22Rv1 (cell line): ENCODE results near the gene ASAP2.

Source experiments
- ZFX ChIP-seq: fragments of 450-650 bp; IDR thresholded peaks from 2 replicates; pipeline ENCODE4 v1.6.1; 2017; ENCODE audit warnings: antibody characterized with exemption, borderline replicate concordance
- TF ChIP-seq, protein P1 (sequence below): fragments of 450-650 bp; IDR thresholded peaks from 2 replicates; pipeline ENCODE4 v1.5.1; 2017; ENCODE audit warnings: mild to moderate bottlenecking

DNA sequence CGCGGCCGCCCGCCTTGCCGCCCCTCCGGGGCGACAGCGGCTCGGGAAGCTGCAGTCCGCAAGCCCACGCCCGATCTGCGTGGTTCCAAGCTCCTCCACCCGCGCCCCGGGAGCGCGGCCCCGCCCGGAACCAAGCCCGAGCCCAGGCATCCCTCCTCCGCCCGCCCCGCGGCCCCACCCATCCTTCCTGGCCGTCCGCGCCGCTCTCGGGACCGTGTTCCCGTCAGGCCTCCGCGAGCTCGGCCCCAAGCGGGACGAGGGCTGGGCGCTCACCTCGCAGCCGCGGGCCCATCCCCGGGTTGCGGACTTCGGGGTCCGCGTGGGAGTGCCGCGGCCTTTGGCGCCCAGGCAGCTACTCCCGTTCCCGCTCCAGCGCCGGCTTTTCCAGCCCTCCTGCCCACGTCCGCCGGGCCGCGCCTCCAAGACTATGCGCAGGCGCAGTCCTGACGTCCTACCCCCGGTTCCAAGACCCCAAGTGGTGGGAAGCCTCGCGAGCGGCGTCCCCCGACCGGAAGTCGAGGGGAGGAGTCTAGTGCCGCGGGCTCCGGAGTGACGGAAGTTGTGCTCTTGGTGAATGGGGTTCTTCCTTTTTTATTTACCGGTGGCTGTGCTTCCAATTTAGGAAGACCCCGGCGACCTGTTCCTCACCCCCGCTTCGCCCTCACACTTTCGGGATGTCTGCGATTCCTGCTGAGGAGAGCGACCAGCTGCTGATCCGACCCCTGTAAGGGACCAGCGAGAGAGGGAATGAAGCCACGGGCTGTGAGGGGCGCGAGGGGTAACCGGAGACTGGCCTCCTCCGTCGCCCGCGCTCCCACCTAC lies 216.7 kb downstream of the ASAP2 start, which contains the start of the genes CPSF3 and ITGB1BP1:
- TF ChIP-seq, protein P1, sequence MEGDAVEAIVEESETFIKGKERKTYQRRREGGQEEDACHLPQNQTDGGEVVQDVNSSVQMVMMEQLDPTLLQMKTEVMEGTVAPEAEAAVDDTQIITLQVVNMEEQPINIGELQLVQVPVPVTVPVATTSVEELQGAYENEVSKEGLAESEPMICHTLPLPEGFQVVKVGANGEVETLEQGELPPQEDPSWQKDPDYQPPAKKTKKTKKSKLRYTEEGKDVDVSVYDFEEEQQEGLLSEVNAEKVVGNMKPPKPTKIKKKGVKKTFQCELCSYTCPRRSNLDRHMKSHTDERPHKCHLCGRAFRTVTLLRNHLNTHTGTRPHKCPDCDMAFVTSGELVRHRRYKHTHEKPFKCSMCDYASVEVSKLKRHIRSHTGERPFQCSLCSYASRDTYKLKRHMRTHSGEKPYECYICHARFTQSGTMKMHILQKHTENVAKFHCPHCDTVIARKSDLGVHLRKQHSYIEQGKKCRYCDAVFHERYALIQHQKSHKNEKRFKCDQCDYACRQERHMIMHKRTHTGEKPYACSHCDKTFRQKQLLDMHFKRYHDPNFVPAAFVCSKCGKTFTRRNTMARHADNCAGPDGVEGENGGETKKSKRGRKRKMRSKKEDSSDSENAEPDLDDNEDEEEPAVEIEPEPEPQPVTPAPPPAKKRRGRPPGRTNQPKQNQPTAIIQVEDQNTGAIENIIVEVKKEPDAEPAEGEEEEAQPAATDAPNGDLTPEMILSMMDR: no peak
- TF ChIP-seq ZFX: no peak
